GM21515 (cell line): ENCODE data around the gene FRMD4A.
"Not testable (repeated sequence)": the region's sequence is repeated elsewhere in the genome, so short reads cannot be mapped to it uniquely, and the experiment has no call there.

Experiments used
- ATAC-seq: cut with Tn5 transposase; IDR thresholded peaks from one replicate; pipeline ENCODE4 v1.9.1; 2021; ENCODE audit not compliant: unreplicated experiment

The FRMD4A gene

DNA sequence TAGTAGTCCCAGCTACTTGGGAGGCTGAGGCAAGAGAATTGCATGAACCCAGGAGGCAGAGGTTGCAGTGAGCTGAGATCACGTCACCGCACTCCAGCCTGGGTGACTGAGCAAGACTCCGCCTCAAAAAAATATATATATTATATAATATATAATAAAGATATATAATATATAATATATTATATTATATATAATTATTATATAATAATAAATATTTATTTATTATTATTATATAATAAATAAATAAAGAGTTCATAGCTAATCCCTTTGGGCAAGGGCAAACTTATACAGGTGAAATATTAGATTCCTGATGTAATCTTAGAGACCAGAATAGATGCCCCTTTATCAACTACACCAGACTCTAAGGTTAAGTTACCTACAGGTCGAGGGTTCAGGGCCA, 558.7 kb downstream of the FRMD4A start:
- no peak for ATAC-seq

DNA sequence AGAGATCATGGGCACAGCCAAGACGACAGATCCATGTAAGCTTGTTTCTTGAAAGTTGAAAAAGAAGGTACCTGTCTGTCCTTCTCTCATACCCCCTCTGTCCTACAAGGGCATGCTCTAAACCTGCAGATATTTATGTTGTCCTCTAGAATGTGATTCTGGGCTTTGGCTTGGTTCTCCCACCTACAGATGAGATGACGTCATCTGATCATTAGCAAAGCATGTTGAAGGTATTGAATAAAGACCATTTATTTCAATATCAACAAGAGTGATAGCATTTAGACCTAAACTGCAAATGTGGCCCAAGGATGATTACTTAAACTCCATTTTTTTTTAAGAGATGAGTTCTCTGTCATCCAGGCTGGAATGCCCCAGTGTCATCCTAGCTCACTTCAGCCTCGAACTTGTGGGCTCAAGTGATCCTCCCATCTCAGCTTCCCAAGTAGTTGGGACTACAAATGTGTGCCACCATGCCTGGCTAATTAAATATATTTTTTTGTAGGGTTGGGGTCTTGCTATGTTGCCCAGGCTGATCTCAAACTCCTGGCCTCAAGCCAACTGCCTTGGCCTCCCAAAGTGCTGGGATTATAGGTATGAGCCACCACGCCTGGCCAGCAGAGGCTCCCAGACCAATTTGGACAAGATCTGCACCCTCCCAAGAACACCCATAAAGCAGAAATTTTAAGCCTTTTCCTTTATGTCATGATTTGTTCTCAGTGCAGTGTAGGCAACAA, 559.8 kb downstream of the FRMD4A start:
- ATAC-seq, result no peak

DNA sequence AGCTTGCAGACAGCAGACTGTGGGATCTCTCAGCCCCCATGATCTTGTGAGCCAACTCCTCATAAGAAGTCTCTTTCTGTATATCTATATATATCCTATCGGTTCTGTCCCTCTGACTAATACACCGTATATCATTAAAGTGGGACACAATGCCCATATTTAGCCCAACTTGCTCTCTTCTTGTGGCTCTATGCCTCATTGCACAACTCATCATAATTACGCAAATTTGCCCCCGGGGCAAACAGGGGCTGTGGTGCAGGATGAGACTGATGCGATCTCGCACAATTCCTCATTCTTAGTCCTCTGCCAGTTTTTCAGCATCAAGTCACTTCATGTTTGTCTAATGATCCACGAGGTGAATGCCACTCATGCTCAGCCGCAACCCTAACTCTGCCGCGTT, 560.8 kb downstream of the FRMD4A start:
- ATAC-seq, result no peak

DNA sequence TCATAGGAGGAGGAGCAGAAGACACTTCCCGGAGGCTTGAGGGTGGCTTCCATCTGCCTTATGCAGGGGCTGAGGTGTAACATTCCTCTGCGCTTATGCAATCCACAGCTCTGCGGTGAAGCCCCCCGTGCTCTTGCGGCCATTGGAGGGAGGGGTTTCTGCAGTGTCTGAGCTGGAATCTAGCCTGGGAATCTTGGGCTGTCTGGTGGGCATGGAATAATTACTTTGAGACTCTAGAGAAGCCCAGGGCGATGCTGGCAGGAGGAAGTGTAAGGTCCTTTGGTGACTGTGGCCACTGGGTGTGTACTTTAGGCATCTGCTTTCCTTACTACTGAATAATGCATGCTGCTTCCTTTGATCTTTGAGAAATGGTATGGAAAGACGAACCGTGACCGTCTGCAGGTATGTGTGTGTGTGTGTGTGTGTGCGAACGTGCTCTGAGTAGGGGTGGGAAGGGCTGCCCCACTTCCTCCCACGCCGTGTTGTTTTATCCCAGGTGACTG, 563.0 kb downstream of the FRMD4A start:
- ATAC-seq, result no peak

DNA sequence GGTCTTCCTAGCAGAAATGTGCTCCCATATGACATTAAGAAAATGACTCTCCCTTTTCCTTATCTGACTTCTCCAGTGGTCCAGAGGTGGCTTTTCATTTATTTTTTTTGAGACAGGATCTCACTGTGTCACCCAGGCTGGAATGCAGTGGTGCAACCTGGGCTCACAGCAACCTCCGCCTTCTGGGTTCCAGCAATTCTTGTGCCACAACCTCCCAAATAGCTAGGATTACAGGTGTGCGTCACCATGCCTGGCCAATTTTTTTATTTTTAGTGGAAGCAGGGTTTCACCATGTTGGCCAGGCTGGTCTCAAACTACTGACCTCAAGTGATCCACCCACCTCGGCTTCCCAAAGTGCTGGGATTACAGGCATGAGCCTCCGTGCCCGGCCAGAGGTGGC, 563.6 kb downstream of the FRMD4A start:
- ATAC-seq, result not testable (repeated sequence)

DNA sequence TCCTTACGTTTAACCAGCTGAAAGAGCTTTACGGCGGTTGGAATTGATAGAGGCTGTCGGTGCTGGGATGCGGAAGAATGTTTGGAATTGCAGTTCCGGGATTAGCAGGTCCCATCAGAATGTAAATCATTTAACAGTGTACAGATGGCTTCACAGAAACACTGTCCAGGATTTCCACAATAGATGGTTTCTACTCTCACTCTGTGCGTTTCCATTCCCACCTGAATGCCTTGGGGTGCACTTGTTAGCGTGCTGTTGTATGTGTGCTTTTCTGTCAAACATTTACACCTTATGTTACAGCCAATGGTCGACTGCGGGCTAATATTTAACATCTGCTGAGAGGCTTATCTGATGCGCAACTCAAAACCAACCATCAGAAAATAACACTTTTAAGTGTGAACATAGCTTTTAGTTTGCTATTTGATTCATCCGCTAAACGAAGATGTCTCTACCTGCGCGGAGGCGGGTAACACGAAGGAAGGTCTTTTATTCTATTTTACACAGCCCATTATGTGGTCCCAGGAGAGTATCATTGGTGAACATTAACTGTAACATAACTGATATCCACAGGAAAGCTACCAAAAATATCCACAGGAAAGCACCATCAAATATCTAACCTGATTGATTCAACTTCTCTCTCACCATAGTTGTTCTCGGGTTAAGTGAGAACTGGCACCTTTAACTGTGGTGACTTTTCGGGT, 564.9 kb downstream of the FRMD4A start:
- no peak for ATAC-seq

DNA sequence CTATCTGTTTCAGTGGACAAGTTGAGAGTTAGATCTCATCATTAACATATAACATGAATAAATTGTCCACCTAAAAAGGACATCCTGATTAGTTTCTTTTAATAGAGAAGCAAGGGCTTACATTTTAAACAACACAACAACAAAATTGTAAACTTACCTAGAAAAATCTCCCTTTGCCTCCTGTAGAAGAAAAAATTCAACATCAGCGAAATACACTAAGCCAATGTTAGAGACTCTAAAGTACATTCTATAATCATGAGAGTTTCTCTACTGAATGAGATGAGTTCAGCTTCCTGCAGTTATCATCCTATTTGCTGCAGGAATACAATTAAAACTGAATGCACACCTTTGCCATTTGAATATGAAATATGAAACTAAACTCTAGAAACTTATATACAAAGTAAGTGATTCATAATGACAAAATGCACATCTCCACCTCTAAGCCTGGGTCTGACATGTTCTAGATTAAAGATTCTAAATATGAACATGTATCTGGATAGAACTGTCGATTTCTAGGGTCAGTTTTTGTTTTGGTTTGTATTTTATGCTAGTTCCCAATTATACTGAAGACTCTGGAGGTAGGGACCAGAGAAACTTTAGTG, 569.1 kb downstream of the FRMD4A start:
- no peak for ATAC-seq

DNA sequence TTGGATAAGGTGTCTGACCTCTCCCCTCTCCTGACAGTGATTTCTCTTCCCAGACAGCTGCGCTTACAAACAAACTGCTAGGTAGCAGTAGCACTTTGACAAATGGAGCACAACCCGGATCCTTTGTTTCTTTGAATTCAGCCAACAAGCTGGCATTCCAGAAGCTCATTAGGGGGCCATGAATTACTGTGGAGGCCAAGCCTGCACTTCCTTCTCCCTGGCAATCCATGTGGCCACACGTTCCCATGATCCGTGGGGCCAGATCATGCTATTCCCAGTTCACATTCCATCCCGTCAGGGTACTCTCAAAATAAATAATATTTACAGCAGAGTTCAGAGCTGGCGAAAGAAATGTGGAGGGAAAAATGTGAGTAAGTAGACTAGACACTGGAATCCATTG, 571.6 kb downstream of the FRMD4A start:
- no peak for ATAC-seq

DNA sequence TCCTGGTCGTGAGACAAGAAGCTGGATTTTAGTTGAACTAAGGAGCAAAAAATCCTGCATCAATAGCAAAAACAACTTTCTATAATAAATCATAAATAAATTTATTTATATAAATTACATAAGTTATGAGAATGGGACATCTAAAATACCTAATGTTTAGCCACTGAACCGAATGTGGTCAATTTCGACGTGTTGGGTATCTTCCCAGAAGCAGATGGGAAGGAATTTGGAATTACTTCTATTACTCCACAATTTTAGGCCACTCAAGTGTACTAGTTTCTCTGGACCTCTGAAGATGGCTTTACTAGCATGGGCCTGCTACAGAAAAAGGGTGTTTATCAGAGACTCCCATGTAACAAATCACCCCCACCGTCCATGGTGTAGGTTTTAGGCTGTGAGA, 572.0 kb downstream of the FRMD4A start:
- ATAC-seq, result no peak

DNA sequence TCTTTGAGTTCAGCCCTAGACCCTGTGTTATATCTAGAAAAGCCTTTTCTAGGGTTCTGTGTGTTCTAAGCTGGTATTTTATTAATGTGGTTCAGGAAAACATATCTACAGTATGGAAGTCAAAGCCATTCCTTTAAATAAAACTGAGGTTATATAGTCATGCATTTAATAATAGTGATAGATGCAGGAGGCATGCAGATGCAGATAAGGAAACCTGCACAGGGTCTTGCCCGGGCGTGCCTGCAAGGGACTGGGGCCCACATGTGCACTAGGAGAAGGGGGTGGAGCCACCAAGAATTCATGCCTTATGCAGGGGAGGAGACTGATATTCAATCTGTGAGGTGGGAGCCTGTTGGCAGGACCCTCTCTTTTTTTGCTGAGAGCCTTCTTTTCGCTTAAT, 572.4 kb downstream of the FRMD4A start:
- no peak for ATAC-seq

DNA sequence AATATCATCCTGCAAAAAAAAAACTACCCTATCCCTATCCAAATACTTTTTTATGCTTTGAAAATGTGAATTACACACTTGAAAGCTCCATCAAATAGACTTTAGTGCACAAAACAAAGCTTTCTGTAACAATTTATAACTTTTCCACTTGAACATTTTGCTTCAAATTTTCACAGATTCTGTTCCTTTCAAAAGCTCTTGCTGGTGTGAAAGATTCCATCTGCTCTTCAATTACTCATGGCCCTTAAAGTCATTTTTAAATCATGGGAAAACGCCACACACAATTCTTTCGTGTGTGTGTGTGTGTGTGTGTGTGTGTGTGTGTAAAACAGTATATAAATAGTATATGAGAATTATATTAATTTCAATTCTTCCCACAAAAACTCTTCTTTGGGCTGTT, 576.4 kb downstream of the FRMD4A start:
- no peak for ATAC-seq

DNA sequence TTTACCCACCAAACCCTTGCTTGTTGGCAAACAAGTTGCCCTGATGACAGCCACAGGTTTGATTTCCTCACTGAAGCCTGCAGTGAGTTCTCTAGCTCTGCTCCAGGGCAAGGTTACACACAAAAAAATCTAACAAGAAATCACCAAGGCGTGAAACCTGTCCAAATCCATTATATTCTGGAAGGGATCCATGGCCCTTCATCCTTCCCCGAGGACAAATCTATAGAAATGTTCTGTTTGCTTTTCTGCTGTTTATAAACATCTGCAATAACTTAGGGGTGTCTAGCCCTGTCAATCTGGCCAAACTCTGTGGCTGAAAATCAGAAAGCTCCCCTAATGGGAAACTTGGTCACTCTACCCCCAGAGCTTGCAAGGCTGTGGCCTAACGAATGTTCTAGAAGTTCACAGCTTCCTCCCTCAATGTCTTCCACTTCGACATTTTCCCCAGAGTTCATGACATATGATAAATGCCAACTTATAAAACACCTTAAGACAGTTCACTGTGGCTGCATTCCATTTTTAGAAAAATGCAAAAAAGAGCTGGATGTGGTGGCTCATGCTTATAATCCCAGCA, 579.4 kb downstream of the FRMD4A start:
- peak; percentile 45 for ATAC-seq

DNA sequence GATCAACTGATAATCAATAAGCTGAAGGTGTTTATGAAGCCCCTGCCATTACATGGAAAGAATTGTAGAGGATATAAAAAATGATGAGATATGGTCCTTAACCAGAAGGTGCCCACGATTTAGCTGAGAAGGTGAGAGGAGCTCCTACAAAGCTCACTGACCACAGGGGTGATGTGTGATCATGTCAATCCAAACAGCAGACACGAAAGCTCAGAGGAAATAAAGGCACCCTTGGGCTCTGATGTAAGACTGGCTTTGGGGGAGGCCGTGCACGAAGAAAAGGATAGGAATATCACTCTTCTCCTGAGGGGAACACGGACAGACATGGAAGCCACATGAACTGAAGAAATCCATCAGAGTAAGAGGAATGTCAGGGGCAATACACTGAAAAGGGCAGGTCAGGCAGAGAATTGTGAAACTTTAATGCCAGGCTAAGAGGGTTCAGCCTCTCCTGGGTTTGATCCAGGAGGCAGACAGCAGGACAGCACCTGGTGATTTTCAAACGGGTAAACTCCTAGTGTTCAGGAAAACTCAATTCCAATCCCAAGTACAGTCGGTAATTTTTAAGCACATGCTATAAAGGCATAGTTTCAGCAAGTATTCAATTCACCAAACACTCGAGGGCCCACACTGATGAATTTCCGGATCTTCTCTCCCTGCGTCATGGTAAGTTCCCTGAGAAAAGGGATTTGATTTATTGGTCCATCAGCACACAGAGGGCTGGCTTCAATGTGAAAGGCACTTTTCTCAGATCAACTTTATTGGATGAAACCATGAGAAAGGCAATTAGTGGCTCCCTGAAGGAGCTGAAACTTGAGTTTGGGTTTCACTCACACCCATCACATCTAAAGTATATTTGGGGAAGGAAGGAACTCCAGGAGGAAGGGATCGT, 580.2 kb downstream of the FRMD4A start:
- no peak for ATAC-seq

DNA sequence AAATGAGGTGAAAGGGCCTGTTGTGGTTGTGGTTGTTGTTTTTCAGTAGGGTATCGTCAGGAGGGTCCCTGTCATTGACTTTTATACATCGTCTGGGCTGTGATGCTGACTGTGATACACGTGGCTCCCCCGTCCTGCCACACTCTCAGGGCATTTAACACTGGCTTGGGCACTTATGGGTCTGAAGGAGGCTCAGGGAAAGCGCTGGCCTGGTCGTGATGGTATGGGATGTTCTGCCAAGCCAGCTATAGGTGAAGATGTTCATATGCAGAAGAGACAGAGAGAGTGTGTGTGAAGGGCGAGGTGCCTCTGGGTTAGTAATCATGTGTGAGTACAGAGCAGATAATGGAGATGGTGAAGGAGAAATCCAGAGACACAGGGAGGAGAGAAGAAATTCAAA, 585.5 kb downstream of the FRMD4A start:
- no peak for ATAC-seq

DNA sequence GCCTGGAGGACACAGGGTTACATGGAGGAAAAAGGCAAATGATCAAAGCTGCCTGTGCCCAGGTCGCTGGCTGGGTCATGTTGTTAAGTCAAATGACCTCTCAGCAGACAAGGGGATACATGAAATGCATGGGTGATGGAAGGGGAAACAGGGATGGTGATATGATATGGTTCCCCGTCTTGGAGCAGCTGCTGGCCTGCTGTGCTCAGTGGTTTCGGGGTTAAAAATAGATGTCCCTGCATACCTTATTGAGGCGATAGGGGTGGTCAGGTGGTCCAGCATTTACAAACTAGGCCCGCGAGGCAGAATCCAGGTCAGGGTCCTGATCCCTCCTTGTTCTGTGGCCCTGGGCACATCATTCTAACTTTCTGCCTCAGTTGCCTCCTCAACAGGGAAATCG, 586.8 kb downstream of the FRMD4A start:
- ATAC-seq, result no peak

DNA sequence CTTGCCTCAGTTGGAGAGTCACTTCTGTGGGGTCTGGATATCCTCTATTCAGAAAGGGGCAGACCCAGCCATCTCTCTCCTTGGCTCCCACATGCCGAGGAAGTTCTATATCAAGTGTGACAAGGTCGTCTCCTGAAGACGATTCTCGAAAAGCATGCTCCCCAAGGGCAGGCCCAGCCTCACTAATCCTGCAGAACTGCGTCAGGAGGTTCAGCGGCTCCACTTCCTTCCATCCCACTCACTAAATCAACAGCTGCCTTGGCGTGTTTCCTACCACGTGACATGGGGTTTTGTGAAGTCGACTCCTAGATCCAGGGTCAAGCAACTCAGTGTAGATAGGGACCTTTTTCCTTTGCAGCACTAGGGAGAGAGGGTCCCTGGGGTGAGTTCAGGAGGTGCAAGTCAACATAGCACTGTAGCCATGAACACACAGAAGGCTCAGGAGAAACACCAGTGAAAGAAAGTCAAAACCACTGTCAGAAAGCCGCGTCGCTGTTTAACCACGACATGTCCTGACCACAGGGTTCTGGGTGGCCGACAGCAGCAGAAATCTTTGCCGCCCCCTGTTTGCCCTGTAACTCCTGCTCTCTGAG, 587.5 kb downstream of the FRMD4A start:
- no peak for ATAC-seq

DNA sequence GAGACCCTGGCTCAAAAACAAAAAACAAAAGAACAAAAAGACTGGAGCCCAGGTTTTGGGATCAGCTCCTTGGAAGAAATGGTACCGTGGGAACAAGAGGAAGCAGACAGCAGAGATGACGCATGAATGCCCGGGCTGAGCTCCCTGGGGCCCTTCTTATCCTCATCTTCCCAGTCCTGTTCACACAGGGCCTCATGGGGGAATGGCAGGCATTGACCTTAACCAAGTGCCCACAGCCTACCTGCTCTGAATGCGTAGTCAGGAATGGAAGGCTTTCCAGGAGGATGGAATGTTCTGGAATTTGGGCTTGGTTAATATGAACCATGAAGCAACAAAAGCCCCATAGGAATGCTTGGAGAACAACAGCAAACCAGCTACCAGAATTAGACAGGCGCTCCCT, 589.3 kb downstream of the FRMD4A start:
- ATAC-seq, result no peak

DNA sequence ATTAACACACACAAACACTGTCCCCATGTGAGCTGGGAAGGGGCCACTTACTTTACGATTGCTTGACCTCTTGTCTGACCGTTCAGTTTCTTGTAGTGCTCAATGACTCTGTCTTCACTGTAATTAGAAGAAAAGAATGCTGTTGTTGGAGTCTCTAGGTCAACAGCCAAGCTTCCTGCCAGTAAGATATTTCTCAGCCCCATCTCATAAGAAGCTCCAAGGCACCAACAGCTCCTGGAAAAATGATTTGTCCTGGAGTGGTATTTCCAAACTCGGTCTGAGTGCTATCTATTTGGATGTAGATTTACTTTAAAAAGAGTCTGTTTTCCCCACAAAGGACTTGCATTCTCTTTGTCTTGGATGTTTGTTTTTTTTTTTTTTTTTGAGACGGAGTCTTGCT, 590.3 kb downstream of the FRMD4A start:
- no peak for ATAC-seq

DNA sequence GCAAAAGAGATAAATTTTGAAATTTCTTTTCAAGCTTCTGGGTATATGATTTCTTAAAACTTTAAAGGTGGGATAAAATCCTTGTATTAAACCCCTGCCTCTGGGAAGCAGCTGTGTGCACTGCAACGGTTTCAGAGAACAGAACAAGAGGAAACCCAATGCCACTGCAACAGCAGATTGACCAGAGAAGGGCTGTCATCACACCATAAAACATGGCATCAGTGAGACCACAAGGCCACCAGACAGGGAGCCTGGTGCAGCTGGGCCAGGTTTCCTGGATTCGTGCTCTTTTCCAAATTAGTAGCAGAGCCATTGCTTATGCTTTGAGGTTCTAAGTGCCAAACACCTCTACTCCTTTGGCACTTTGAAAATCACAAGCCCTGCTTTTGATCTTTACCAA, 591.5 kb downstream of the FRMD4A start:
- no peak for ATAC-seq

DNA sequence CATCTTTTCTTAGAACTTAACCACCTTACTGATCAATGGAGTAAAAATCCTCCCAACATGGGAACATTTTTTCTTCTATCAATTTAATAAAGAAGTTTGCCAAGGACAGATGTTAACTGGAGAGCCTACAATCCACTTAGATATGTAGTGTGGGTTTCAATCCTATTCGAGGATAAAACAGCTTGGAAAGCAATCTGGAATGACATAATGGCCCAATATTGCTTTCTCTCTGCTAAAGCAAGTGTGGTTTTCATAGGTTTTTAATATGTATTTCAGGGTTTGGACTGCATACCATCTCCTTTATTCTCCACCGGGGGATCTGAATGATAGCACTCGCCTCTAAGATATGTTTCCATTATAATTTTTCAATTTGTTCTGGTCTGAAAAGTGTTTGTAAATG, 594.2 kb downstream of the FRMD4A start:
- ATAC-seq, result no peak
